K562 (cell line): ENCODE results near the gene PRND. TPM values are rescaled to one million over a fixed set of nuclear protein-coding genes. Genes with fewer than 3 reads are reported as not detected.

ENCODE experiments used
- ADNP ChIP-seq: fragments of 200-800 bp; sonication (Bioruptor generic); IDR thresholded peaks from 2 replicates; pipeline ENCODE4 v1.6.1; 2016; ENCODE audit warnings: missing genetic modification characterization, missing compliant biosample characterization
- ATF4 ChIP-seq: fragments of 450-650 bp; formaldehyde crosslinking; IDR thresholded peaks from 2 replicates; pipeline ENCODE4 v1.4.0; 2022; ENCODE audit warnings: mild to moderate bottlenecking, moderate library complexity
- C11orf30 ChIP-seq: fragments of 450-650 bp; IDR thresholded peaks from 2 replicates; pipeline ENCODE4 v1.6.1; 2016; ENCODE audit warnings: low read depth, mild to moderate bottlenecking
- CHD7 ChIP-seq: fragments of 200-600 bp; sonication (generic); IDR thresholded peaks from one replicate; pipeline ENCODE4 v1.6.1; 2012; ENCODE audit warnings: mild to moderate bottlenecking, low read depth, low read length, inconsistent platforms
- MEIS2 ChIP-seq: fragments of 450-650 bp; IDR thresholded peaks from 2 replicates; pipeline ENCODE4 v1.6.1; 2014; ENCODE audit warnings: mild to moderate bottlenecking; ENCODE audit not compliant: partially characterized antibody
- MYBL2 ChIP-seq, 2 experiments: fragments of 450-650 bp in 1 of 2; sonication (generic) in 1 of 2; formaldehyde crosslinking in 1 of 2; IDR thresholded peaks; 2 replicates each; pipeline versions ENCODE4 v1.6.1 to v1.8.1; 2017 to 2022; ENCODE audit warnings: borderline replicate concordance in 1 of 2, inconsistent platforms in 1 of 2, low read depth in 1 of 2, mild to moderate bottlenecking in 1 of 2, missing genetic modification reagents in 1 of 2, moderate library complexity in 1 of 2
- NELFE ChIP-seq: IDR thresholded peaks from 2 replicates; pipeline ENCODE4 v1.6.1; 2011; ENCODE audit warnings: mild to moderate bottlenecking; ENCODE audit not compliant: insufficient read depth, insufficient read length
- TRIM24 ChIP-seq, 2 experiments: fragments of 450-650 bp; IDR thresholded peaks; 2 replicates each; pipeline ENCODE4 v1.6.1; 2016
- ZBTB33 ChIP-seq: sonication (generic); formaldehyde crosslinking; IDR thresholded peaks from 2 replicates; pipeline ENCODE4 v1.8.1; 2023; ENCODE audit warnings: mild to moderate bottlenecking, missing genetic modification reagents
- ZNF146 ChIP-seq: IDR thresholded peaks from one replicate; pipeline ENCODE4 v1.6.1; 2018; ENCODE audit warnings: missing compliant biosample characterization; ENCODE audit not compliant: unreplicated experiment
- ZNF277 ChIP-seq: fragments of 250-450 bp; sonication (Bioruptor Pico); IDR thresholded peaks from 2 replicates; pipeline ENCODE4 v1.8.0; 2022; ENCODE audit warnings: inconsistent platforms, mild to moderate bottlenecking, moderate library complexity, borderline replicate concordance
- ZNF311 ChIP-seq: fragments of 250-450 bp; sonication (Bioruptor Pico); IDR thresholded peaks from 2 replicates; pipeline ENCODE4 v1.4.0; 2020; ENCODE audit warnings: mild to moderate bottlenecking, moderate library complexity
- ZNF780A ChIP-seq: fragments of 250-450 bp; sonication (Bioruptor Pico); IDR thresholded peaks from 2 replicates; pipeline ENCODE4 v1.5.0; 2021; ENCODE audit warnings: mild to moderate bottlenecking
- polyA plus RNA-seq, 8 experiments: library from polyadenylated mRNA; depleted of rRNA in 4 of 8; stranded (reverse) in 5 of 8; unstranded in 3 of 8; fragments of >200 nt; fragmentation: Nextera tagmentation in 2 of 8; fragmentation: Illumina TruSeq in 1 of 8; extraction: Ambion mirVana in 2 of 8; extraction: Trizol in 1 of 8; gene quantifications; 2 replicates each; pipeline versions ENCODE4 v1.2.1 to v1.2.3, GENCODE V29; 2011 to 2014; ENCODE audit warnings: inconsistent platforms in 1 of 8, missing spikeins in 1 of 8
- total RNA-seq, 7 experiments: library from RNA; depleted of rRNA in 6 of 7; stranded (reverse); fragments of >200 nt in 6 of 7; fragmentation: Illumina TruSeq in 2 of 7; extraction: Trizol in 2 of 7; gene quantifications; 2 replicates each; pipeline versions ENCODE4 v1.2.1 to v1.2.3, GENCODE V29; 2011 to 2021; ENCODE audit warnings: low replicate concordance in 1 of 7

PRND gene
- total and polyA plus RNA-seq, 9 of the 15 experiments (the other 6 are each of a cell fraction or from before 2014, with no cell fraction given): not detected

GRCh38 chr20:4689220-4689619 lies 32.5 kb upstream of the PRND start (continued):
- TF ChIP-seq CHD7 (no peak), MYBL2 (IDR thresholded peaks at IDR 0.05; ENCODE audit: low read depth) (no peak), MYBL2 (CRISPR knock-in tag; IDR thresholded peaks at IDR 0.05; ENCODE audit: borderline replicate concordance) (no peak), TRIM24 (IDR thresholded peaks at IDR 0.05) (peak in 1 of 2 experiments; percentile 33; a peak in 2 of 4 replicates), C11orf30 (peak; percentile 51; the same call in 1 of the 2 replicates), ZNF146 (CRISPR knock-in tag) (no peak), ZNF311 (CRISPR knock-in tag) (no peak), NELFE (no peak), ZNF277 (no peak), ATF4 (CRISPR knock-in tag) (peak; percentile 85), MEIS2 (peak; percentile 55), ZBTB33 (CRISPR knock-in tag) (no peak), ADNP (no peak), ZNF780A (CRISPR knock-in tag) (no peak)
